Measurements from ENCODE around the gene SLC12A9. TPM values are rescaled to one million over a fixed set of nuclear protein-coding genes. Genes with fewer than 3 reads are reported as not detected.
A peak's percentile ranks its signal among the peaks of the same experiment; 100 is the strongest.

SLC12A9 gene
- total RNA-seq, 4 donors from 2014 or later = 11.2 to 32.9 (median 20.2) TPM

- H3K36me3 ChIP-seq = peaks cover 0 to 67% of the 10 kb centered on the region in 2 donors
- H3K27me3 ChIP-seq = no peaks in the 10 kb centered on the region
- no peaks in the 10 kb centered on the region for H3K9me3 ChIP-seq
- TF ChIP-seq EP300 (IDR thresholded peaks at IDR 0.05) (no peak), POLR2AphosphoS5 (IDR thresholded peaks at IDR 0.05) (no peak), POLR2A (IDR thresholded peaks at IDR 0.05) (no peak)
- ATAC-seq = no peak
- H3K4me3 ChIP-seq = no peak overlapping the region
- peak overlapping the region in 3 of 4 donors; percentile 7 to 92 (median 49) for H3K27ac ChIP-seq
- H3K4me1 ChIP-seq = peaks cover 0 to 50% (median 21%) of the 10 kb centered on the region in 3 donors
- 62 to 64% methylated on average over 5 to 9 of the region's 25 CpGs for whole genome bisulfite sequencing, 2 donors (ENCODE audit: low coverage in 1 of 2)
Measured at GRCh38 chr7:100886936-100887515, 34.5 kb downstream of the SLC12A9 start.

- no peak for TF ChIP-seq CTCF (IDR thresholded peaks at IDR 0.05)
- no peak for TF ChIP-seq EP300 (IDR thresholded peaks at IDR 0.05)
- no peak for TF ChIP-seq POLR2A (IDR thresholded peaks at IDR 0.05)
- TF ChIP-seq POLR2AphosphoS5 (IDR thresholded peaks at IDR 0.05) = no peak
- H3K27me3 ChIP-seq = no peaks in the 10 kb centered on the region
- 42 to 51% methylated on average over 11 to 12 of the region's 21 CpGs for WGBS, 2 donors (ENCODE audit: low coverage in 1 of 2)
- ATAC-seq = no peak
- H3K9me3 ChIP-seq = no peaks in the 10 kb centered on the region
- H3K36me3 ChIP-seq = peaks cover 0 to 60% of the 10 kb centered on the region in 2 donors
- peak overlapping the region in 3 of 4 donors; percentile 7 to 92 (median 49) for H3K27ac ChIP-seq
- H3K4me1 ChIP-seq = peaks cover 0 to 50% (median 21%) of the 10 kb centered on the region in 3 donors
- no peak overlapping the region for H3K4me3 ChIP-seq
Measured at GRCh38 chr7:100887516-100888290, 35.2 kb downstream of the SLC12A9 start.

- H3K27me3 ChIP-seq = no peaks in the 10 kb centered on the region
- no peaks in the 10 kb centered on the region for H3K9me3 ChIP-seq
- H3K27ac ChIP-seq = peak overlapping the region in 3 of 4 donors; percentile 84 to 92 (median 89)
- ATAC-seq = no peak
- 49 to 80% methylated on average over 1 to 11 of the region's 18 CpGs for WGBS, 2 donors (ENCODE audit: low coverage in 1 of 2)
- H3K4me3 ChIP-seq = peak overlapping the region; percentile 46 to 75
- TF ChIP-seq POLR2AphosphoS5 (IDR thresholded peaks at IDR 0.05) (no peak), POLR2A (IDR thresholded peaks at IDR 0.05) (no peak), CTCF (IDR thresholded peaks at IDR 0.05) (no peak), EP300 (IDR thresholded peaks at IDR 0.05) (no peak)
- peaks cover 0 to 53% of the 10 kb centered on the region in 2 donors for H3K36me3 ChIP-seq
- H3K4me1 ChIP-seq = peaks cover 0 to 50% (median 21%) of the 10 kb centered on the region in 3 donors
Measured at GRCh38 chr7:100888291-100888987, 35.9 kb downstream of the SLC12A9 start.

- TF ChIP-seq POLR2A (IDR thresholded peaks at IDR 0.05) (no peak), EP300 (IDR thresholded peaks at IDR 0.05) (no peak), CTCF (IDR thresholded peaks at IDR 0.05) (peak in 2 of 4 experiments; percentile 28 to 35)
- WGBS, 2 donors (ENCODE audit: low coverage in 1 of 2) = no CpG with 5 or more reads among the region's 73 CpGs
- peaks cover 0 to 46% of the 10 kb centered on the region in 2 donors for H3K36me3 ChIP-seq
- no peaks in the 10 kb centered on the region for H3K9me3 ChIP-seq
- H3K27me3 ChIP-seq = peaks cover 3% of the 10 kb centered on the region
- peak within 1 kb of the TSS; percentile 46 to 75 for H3K4me3 ChIP-seq
- peaks cover 0 to 50% (median 21%) of the 10 kb centered on the region in 3 donors for H3K4me1 ChIP-seq
- H3K27ac ChIP-seq = peak within 1 kb of the TSS; percentile 76 to 92 (median 86)
- ATAC-seq = peak; percentile 62
Measured at GRCh38 chr7:100888988-100889750, 36.7 kb downstream of the SLC12A9 start, which contains the start of gene UFSP1. TSS of gene UFSP1 (minus strand) at chr7:100889715. CDS start at chr7:100889271, 444 bp downstream.
